Liver (tissue), 9 donors: Measurements from ENCODE around the gene GALNT9. TPM values are rescaled to one million over a fixed set of nuclear protein-coding genes. Genes with fewer than 3 reads are reported as not detected.

Experiments
- DNase-seq: peaks from one replicate; pipeline ENCODE4 v3.0.0-alpha.2; 2017; ENCODE audit warnings: low spot score
- H3K27ac ChIP-seq, 2 donors: one replicate each; pipeline ENCODE4 v1.7.0; 2013; ENCODE audit warnings: inconsistent platforms in 2 of 2, low read length in 2 of 2, control low read depth in 1 of 2, low read depth in 1 of 2, mild to moderate bottlenecking in 1 of 2
- H3K27me3 ChIP-seq, 4 donors: one replicate each; pipeline versions ENCODE4 v1.6.1 to v1.7.0; 2013; ENCODE audit warnings: low read length in 3 of 4, inconsistent platforms in 1 of 4, mild to moderate bottlenecking in 1 of 4, moderate library complexity in 1 of 4; ENCODE audit not compliant: control insufficient read depth in 4 of 4, insufficient read depth in 4 of 4
- H3K36me3 ChIP-seq, 4 donors: one replicate each; pipeline versions ENCODE4 v1.6.1 to v1.7.0; 2013; ENCODE audit warnings: low read length in 3 of 4, mild to moderate bottlenecking in 3 of 4, low read depth in 1 of 4, moderate library complexity in 1 of 4; ENCODE audit not compliant: control insufficient read depth in 4 of 4, insufficient read depth in 3 of 4
- H3K4me1 ChIP-seq, 4 donors: one replicate each; pipeline versions ENCODE4 v1.6.1 to v1.7.0; 2013; ENCODE audit warnings: low read length in 3 of 4, mild to moderate bottlenecking in 3 of 4, moderate library complexity in 1 of 4; ENCODE audit not compliant: control insufficient read depth in 4 of 4, insufficient read depth in 4 of 4
- H3K4me3 ChIP-seq, 3 donors: one replicate each; pipeline versions ENCODE4 v1.6.1 to v1.7.0; 2013; ENCODE audit warnings: low read length in 3 of 3, control low read depth in 1 of 3, low read depth in 1 of 3, mild to moderate bottlenecking in 1 of 3
- H3K9ac ChIP-seq, 2 donors: one replicate each; pipeline ENCODE4 v1.7.0; 2013; ENCODE audit warnings: low read length in 2 of 2, mild to moderate bottlenecking in 2 of 2, moderate library complexity in 2 of 2, control low read depth in 1 of 2, low read depth in 1 of 2
- H3K9me3 ChIP-seq, 4 donors: one replicate each; pipeline versions ENCODE4 v1.6.1 to v1.7.0; 2013; ENCODE audit warnings: low read length in 3 of 4; ENCODE audit not compliant: control insufficient read depth in 4 of 4
- CTCF ChIP-seq: fragments of 150-350 bp; IDR thresholded peaks from 2 replicates; pipeline ENCODE4 v1.5.1; 2017; ENCODE audit warnings: improper control_type of control experiment, low read depth, low read length; ENCODE audit not compliant: missing input control
- EGR1 ChIP-seq, 2 donors: IDR thresholded peaks; 2 replicates each; pipeline ENCODE4 v1.6.1; 2016 to 2018; ENCODE audit warnings: antibody characterized with exemption in 2 of 2, low read depth in 2 of 2
- FOXA1 ChIP-seq: IDR thresholded peaks from 2 replicates; pipeline ENCODE4 v1.6.1; 2016; ENCODE audit warnings: antibody characterized with exemption
- FOXA2 ChIP-seq: IDR thresholded peaks from 2 replicates; pipeline ENCODE4 v1.6.1; 2016; ENCODE audit warnings: antibody characterized with exemption
- GABPA ChIP-seq, 2 donors: IDR thresholded peaks in 1 of 2; conservative IDR thresholded peaks in 1 of 2; 2 replicates each; pipeline ENCODE4 v1.6.1; 2016; ENCODE audit warnings: antibody characterized with exemption in 2 of 2, mild to moderate bottlenecking in 1 of 2, moderate library complexity in 1 of 2
- HNF4A ChIP-seq, 2 donors: conservative IDR thresholded peaks; 2 replicates each; pipeline ENCODE4 v1.6.1; 2016; ENCODE audit warnings: antibody characterized with exemption in 2 of 2, mild to moderate bottlenecking in 2 of 2
- HNF4G ChIP-seq: IDR thresholded peaks from 2 replicates; pipeline ENCODE4 v1.6.1; 2016; ENCODE audit warnings: antibody characterized with exemption
- JUND ChIP-seq, 2 donors: IDR thresholded peaks; 2 replicates each; pipeline ENCODE4 v1.6.1; 2016; ENCODE audit warnings: antibody characterized with exemption in 2 of 2
- NR2F2 ChIP-seq: IDR thresholded peaks from 2 replicates; pipeline ENCODE4 v1.6.1; 2016; ENCODE audit warnings: antibody characterized with exemption
- RAD21 ChIP-seq, 2 donors: IDR thresholded peaks; 2 replicates each; pipeline ENCODE4 v1.6.1; 2016; ENCODE audit warnings: antibody characterized with exemption in 2 of 2, mild to moderate bottlenecking in 2 of 2
- RXRA ChIP-seq, 2 donors: IDR thresholded peaks; 2 replicates each; pipeline ENCODE4 v1.6.1; 2017 to 2018; ENCODE audit warnings: antibody characterized with exemption in 2 of 2, mild to moderate bottlenecking in 1 of 2
- SP1 ChIP-seq: IDR thresholded peaks from 2 replicates; pipeline ENCODE4 v1.6.1; 2018; ENCODE audit warnings: antibody characterized with exemption, mild to moderate bottlenecking
- TAF1 ChIP-seq: conservative IDR thresholded peaks from 2 replicates; pipeline ENCODE4 v1.6.1; 2016; ENCODE audit warnings: antibody characterized with exemption, mild to moderate bottlenecking
- YY1 ChIP-seq: IDR thresholded peaks from 2 replicates; pipeline ENCODE4 v1.6.1; 2016; ENCODE audit warnings: antibody characterized with exemption, mild to moderate bottlenecking
- WGBS: extraction: QIAGEN DNeasy Blood & Tissue Kit; methylation state at CpG from one replicate; pipeline ENCODE4 v1.1.7; 2013; 5-methylcytosine and 5-hydroxymethylcytosine counted together
- polyA plus RNA-seq, 2 donors: library from polyadenylated mRNA; stranded (reverse) in 1 of 2; unstranded in 1 of 2; fragments of 200-250 nt in 1 of 2; fragments of >200 nt in 1 of 2; fragmentation: Nextera tagmentation in 1 of 2; extraction: Ambion mirVana in 1 of 2; gene quantifications; one replicate each; pipeline versions ENCODE4 v1.2.1 to v1.2.3, GENCODE V29; 2013 to 2015
- total RNA-seq, 2 donors: library from RNA; depleted of rRNA; stranded (reverse); fragments of >200 nt; gene quantifications; one replicate each; pipeline ENCODE4 v1.2.3, GENCODE V29; 2014
- TF ChIP-seq, protein P1 (sequence below): IDR thresholded peaks from 2 replicates; pipeline ENCODE4 v1.6.1; 2016; ENCODE audit warnings: antibody characterized with exemption, mild to moderate bottlenecking
- TF ChIP-seq, protein P2 (sequence below): IDR thresholded peaks from 2 replicates; pipeline ENCODE4 v1.6.1; 2016; ENCODE audit warnings: antibody characterized with exemption
- TF ChIP-seq, protein P3 (sequence below): IDR thresholded peaks from 2 replicates; pipeline ENCODE4 v1.6.1; 2016; ENCODE audit warnings: antibody characterized with exemption
- donor health status: healthy.
- donor health status: healthy.
- donor health status: healthy.
- donor health status: healthy.
- donor health status: healthy.

GALNT9 gene
- total and polyA plus RNA-seq, 4 donors, result 0.05 to 0.25 (median 0.09) TPM; not detected in 1

- Histone ChIP-seq H3K27ac (no peak overlapping the region), H3K4me3 (no peak overlapping the region), H3K4me1 (no peaks in the 10 kb centered on the region), H3K27me3 (peaks cover 0 to 10% (median 0%) of the 10 kb centered on the region in 4 donors), H3K9ac (no peak overlapping the region), H3K9me3 (no peaks in the 10 kb centered on the region), H3K36me3 (no peaks in the 10 kb centered on the region)
- TF ChIP-seq, protein P1, sequence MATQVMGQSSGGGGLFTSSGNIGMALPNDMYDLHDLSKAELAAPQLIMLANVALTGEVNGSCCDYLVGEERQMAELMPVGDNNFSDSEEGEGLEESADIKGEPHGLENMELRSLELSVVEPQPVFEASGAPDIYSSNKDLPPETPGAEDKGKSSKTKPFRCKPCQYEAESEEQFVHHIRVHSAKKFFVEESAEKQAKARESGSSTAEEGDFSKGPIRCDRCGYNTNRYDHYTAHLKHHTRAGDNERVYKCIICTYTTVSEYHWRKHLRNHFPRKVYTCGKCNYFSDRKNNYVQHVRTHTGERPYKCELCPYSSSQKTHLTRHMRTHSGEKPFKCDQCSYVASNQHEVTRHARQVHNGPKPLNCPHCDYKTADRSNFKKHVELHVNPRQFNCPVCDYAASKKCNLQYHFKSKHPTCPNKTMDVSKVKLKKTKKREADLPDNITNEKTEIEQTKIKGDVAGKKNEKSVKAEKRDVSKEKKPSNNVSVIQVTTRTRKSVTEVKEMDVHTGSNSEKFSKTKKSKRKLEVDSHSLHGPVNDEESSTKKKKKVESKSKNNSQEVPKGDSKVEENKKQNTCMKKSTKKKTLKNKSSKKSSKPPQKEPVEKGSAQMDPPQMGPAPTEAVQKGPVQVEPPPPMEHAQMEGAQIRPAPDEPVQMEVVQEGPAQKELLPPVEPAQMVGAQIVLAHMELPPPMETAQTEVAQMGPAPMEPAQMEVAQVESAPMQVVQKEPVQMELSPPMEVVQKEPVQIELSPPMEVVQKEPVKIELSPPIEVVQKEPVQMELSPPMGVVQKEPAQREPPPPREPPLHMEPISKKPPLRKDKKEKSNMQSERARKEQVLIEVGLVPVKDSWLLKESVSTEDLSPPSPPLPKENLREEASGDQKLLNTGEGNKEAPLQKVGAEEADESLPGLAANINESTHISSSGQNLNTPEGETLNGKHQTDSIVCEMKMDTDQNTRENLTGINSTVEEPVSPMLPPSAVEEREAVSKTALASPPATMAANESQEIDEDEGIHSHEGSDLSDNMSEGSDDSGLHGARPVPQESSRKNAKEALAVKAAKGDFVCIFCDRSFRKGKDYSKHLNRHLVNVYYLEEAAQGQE, result no peak
- TF ChIP-seq SP1, result no peak
- DNase-seq, result no peak
- 63% methylated on average over 15 of the region's 15 CpGs for WGBS
These were observed 156.8 kb downstream of the GALNT9 start for GRCh38 chr12:132172619-132173018.

GRCh38 chr12:132171968-132172521 lies 157.3 kb downstream of the GALNT9 start:
- peaks cover 0 to 10% (median 0%) of the 10 kb centered on the region in 4 donors for H3K27me3 ChIP-seq
- 79% methylated on average over 28 of the region's 28 CpGs for whole genome bisulfite sequencing
- no peak for DNase-seq

More at GRCh38 chr12:132171968-132172521, 157.3 kb downstream of the GALNT9 start:
- TF ChIP-seq NR2F2 (no peak), RXRA (IDR thresholded peaks at IDR 0.05) (no peak), GABPA (IDR thresholded peaks at IDR 0.05 in 1 of 2, conservative IDR thresholded peaks at IDR 0.05 in 1 of 2) (no peak), FOXA2 (no peak), TAF1 (no peak), HNF4A (conservative IDR thresholded peaks at IDR 0.05) (no peak), HNF4G (no peak), FOXA1 (no peak), RAD21 (IDR thresholded peaks at IDR 0.05) (no peak), EGR1 (IDR thresholded peaks at IDR 0.05; ENCODE audit: low read depth in 2 of 2) (no peak), YY1 (no peak), SP1 (no peak), JUND (IDR thresholded peaks at IDR 0.05) (no peak), CTCF (no peak)
- TF ChIP-seq, protein P2, sequence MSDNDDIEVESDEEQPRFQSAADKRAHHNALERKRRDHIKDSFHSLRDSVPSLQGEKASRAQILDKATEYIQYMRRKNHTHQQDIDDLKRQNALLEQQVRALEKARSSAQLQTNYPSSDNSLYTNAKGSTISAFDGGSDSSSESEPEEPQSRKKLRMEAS, result no peak
- TF ChIP-seq, protein P3, sequence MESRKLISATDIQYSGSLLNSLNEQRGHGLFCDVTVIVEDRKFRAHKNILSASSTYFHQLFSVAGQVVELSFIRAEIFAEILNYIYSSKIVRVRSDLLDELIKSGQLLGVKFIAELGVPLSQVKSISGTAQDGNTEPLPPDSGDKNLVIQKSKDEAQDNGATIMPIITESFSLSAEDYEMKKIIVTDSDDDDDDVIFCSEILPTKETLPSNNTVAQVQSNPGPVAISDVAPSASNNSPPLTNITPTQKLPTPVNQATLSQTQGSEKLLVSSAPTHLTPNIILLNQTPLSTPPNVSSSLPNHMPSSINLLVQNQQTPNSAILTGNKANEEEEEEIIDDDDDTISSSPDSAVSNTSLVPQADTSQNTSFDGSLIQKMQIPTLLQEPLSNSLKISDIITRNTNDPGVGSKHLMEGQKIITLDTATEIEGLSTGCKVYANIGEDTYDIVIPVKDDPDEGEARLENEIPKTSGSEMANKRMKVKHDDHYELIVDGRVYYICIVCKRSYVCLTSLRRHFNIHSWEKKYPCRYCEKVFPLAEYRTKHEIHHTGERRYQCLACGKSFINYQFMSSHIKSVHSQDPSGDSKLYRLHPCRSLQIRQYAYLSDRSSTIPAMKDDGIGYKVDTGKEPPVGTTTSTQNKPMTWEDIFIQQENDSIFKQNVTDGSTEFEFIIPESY, result no peak
- TF ChIP-seq, protein P1, result no peak
- H3K9ac ChIP-seq, result no peak overlapping the region
- H3K4me1 ChIP-seq, result no peaks in the 10 kb centered on the region
- no peak overlapping the region for H3K4me3 ChIP-seq
- no peaks in the 10 kb centered on the region for H3K36me3 ChIP-seq
- no peak overlapping the region for H3K27ac ChIP-seq
- H3K9me3 ChIP-seq, result no peaks in the 10 kb centered on the region
